Thymus (tissue), 11 donors: ENCODE measurements around the gene ATG2A. TPM values are rescaled to one million over a fixed set of nuclear protein-coding genes. Genes with fewer than 3 reads are reported as not detected.
A peak's percentile ranks its signal among the peaks of the same experiment; 100 is the strongest.

Experiments used
- DNase-seq, 9 donors: peaks; one replicate each; pipeline ENCODE4 v3.0.0-alpha.2; 2013; ENCODE audit warnings: low spot score in 9 of 9, low read depth in 6 of 9, missing footprints in 1 of 9
- H3K27ac ChIP-seq, 2 donors: one replicate each; pipeline ENCODE4 v1.5.1; 2013; ENCODE audit warnings: control low read depth in 1 of 2, low read depth in 1 of 2, low read length in 1 of 2, mild to moderate bottlenecking in 1 of 2, moderate library complexity in 1 of 2
- H3K27me3 ChIP-seq, 2 donors: one replicate each; pipeline ENCODE4 v1.5.1; 2013; ENCODE audit warnings: low read length in 1 of 2; ENCODE audit not compliant: control insufficient read depth in 2 of 2, insufficient read depth in 1 of 2
- H3K36me3 ChIP-seq, 2 donors: one replicate each; pipeline ENCODE4 v1.5.1; 2013; ENCODE audit warnings: low read length in 1 of 2, mild to moderate bottlenecking in 1 of 2, moderate library complexity in 1 of 2; ENCODE audit not compliant: control insufficient read depth in 2 of 2, insufficient read depth in 2 of 2
- H3K4me1 ChIP-seq, 2 donors: one replicate each; pipeline ENCODE4 v1.5.1; 2013; ENCODE audit warnings: low read length in 2 of 2; ENCODE audit not compliant: control insufficient read depth in 2 of 2, insufficient read depth in 2 of 2
- H3K4me3 ChIP-seq, 2 donors: one replicate each; pipeline ENCODE4 v1.5.1; 2013; ENCODE audit warnings: low read length in 2 of 2, control low read depth in 1 of 2, mild to moderate bottlenecking in 1 of 2
- H3K9me3 ChIP-seq, 2 donors: one replicate each; pipeline ENCODE4 v1.5.1; 2013; ENCODE audit warnings: low read length in 1 of 2, mild to moderate bottlenecking in 1 of 2; ENCODE audit not compliant: control insufficient read depth in 2 of 2, insufficient read depth in 1 of 2
- WGBS: extraction: QIAGEN DNeasy Blood & Tissue Kit; methylation state at CpG from one replicate; pipeline ENCODE4 v1.1.7; 2013; 5-methylcytosine and 5-hydroxymethylcytosine counted together
- polyA plus RNA-seq: library from polyadenylated mRNA; stranded (reverse); fragments of 200-250 nt; gene quantifications from one replicate; pipeline ENCODE4 v1.2.3, GENCODE V29; 2013
- total RNA-seq: library from RNA; stranded (reverse); fragments of 120-200 nt; gene quantifications from one replicate; pipeline ENCODE4 v1.2.4, GENCODE V29; 2013
- donor health status: healthy.

Gene ATG2A
- total and polyA plus RNA-seq, 2 donors = 6.3 to 35.2 TPM

- 95% methylated on average over 14 of the region's 14 CpGs for WGBS
- DNase-seq = no peak
Observed at GRCh38 chr11:64900263-64900678, 16.7 kb downstream of the ATG2A start.

GRCh38 chr11:64898541-64898940 lies 18.5 kb downstream of the ATG2A start:
- no peak for DNase-seq
- Histone ChIP-seq H3K27ac (no peak overlapping the region), H3K9me3 (no peaks in the 10 kb centered on the region), H3K4me3 (no peak overlapping the region), H3K36me3 (peaks cover 77 to 81% of the 10 kb centered on the region in 2 donors), H3K4me1 (peaks cover 0 to 4% of the 10 kb centered on the region in 2 donors), H3K27me3 (no peaks in the 10 kb centered on the region)
- WGBS = 97% methylated on average over 19 of the region's 19 CpGs

More at GRCh38 chr11:64900263-64900678, 16.7 kb downstream of the ATG2A start:
- Histone ChIP-seq H3K4me1 (no peaks in the 10 kb centered on the region), H3K27ac (no peak overlapping the region), H3K36me3 (peaks cover 74 to 79% of the 10 kb centered on the region in 2 donors), H3K27me3 (no peaks in the 10 kb centered on the region), H3K4me3 (no peak overlapping the region), H3K9me3 (no peaks in the 10 kb centered on the region)

- Histone ChIP-seq H3K4me3 (no peak overlapping the region), H3K27me3 (no peaks in the 10 kb centered on the region), H3K4me1 (peaks cover 0 to 4% of the 10 kb centered on the region in 2 donors), H3K9me3 (no peaks in the 10 kb centered on the region), H3K36me3 (peaks cover 72 to 76% of the 10 kb centered on the region in 2 donors), H3K27ac (no peak overlapping the region)
- 99% methylated on average over 9 of the region's 9 CpGs for WGBS
- no peak for DNase-seq
Observed at GRCh38 chr11:64898076-64898445, 18.9 kb downstream of the ATG2A start.

- no peak overlapping the region for H3K27ac ChIP-seq
- no peak for DNase-seq
- no peaks in the 10 kb centered on the region for H3K27me3 ChIP-seq
- peaks cover 66 to 71% of the 10 kb centered on the region in 2 donors for H3K36me3 ChIP-seq
- H3K4me1 ChIP-seq = peaks cover 0 to 7% of the 10 kb centered on the region in 2 donors
- H3K9me3 ChIP-seq = no peaks in the 10 kb centered on the region
- 98% methylated on average over 19 of the region's 19 CpGs for WGBS
- no peak overlapping the region for H3K4me3 ChIP-seq
Observed at GRCh38 chr11:64897381-64898075, 19.5 kb downstream of the ATG2A start.

GRCh38 chr11:64896448-64897022 lies 20.5 kb downstream of the ATG2A start:
- Histone ChIP-seq H3K27ac (no peak overlapping the region), H3K36me3 (peaks cover 57 to 61% of the 10 kb centered on the region in 2 donors)
- DNase-seq = no peak

GRCh38 chr11:64894812-64895452 lies 22.1 kb downstream of the ATG2A start:
- H3K36me3 ChIP-seq = peaks cover 42 to 47% of the 10 kb centered on the region in 2 donors
- no peak overlapping the region for H3K4me3 ChIP-seq
- peaks cover 0 to 10% of the 10 kb centered on the region in 2 donors for H3K4me1 ChIP-seq
- no peaks in the 10 kb centered on the region for H3K9me3 ChIP-seq
- H3K27me3 ChIP-seq = no peaks in the 10 kb centered on the region
- H3K27ac ChIP-seq = no peak overlapping the region
- DNase-seq = no peak
- WGBS = 95% methylated on average over 39 of the region's 39 CpGs

More at GRCh38 chr11:64896448-64897022, 20.5 kb downstream of the ATG2A start:
- 96% methylated on average over 14 of the region's 14 CpGs for WGBS
- Histone ChIP-seq H3K4me1 (peaks cover 0 to 10% of the 10 kb centered on the region in 2 donors), H3K27me3 (no peaks in the 10 kb centered on the region), H3K4me3 (no peak overlapping the region), H3K9me3 (no peaks in the 10 kb centered on the region)

GRCh38 chr11:64894070-64894811 lies 22.8 kb downstream of the ATG2A start:
- peak in 7 of 9 donors; percentile 69 to 92 (median 84) for DNase-seq
- H3K4me3 ChIP-seq = no peak overlapping the region
- H3K27ac ChIP-seq = no peak overlapping the region
- no peaks in the 10 kb centered on the region for H3K9me3 ChIP-seq
- H3K4me1 ChIP-seq = peaks cover 0 to 10% of the 10 kb centered on the region in 2 donors
- WGBS = 54% methylated on average over 14 of the region's 14 CpGs
- H3K27me3 ChIP-seq = no peaks in the 10 kb centered on the region
- peaks cover 37 to 44% of the 10 kb centered on the region in 2 donors for H3K36me3 ChIP-seq

GRCh38 chr11:64893194-64894069 lies 23.6 kb downstream of the ATG2A start:
- H3K4me3 ChIP-seq = no peak overlapping the region
- no peak for DNase-seq

More at GRCh38 chr11:64893194-64894069, 23.6 kb downstream of the ATG2A start:
- H3K27ac ChIP-seq = no peak overlapping the region
- peaks cover 34 to 38% of the 10 kb centered on the region in 2 donors for H3K36me3 ChIP-seq
- 92% methylated on average over 25 of the region's 25 CpGs for WGBS
- H3K27me3 ChIP-seq = no peaks in the 10 kb centered on the region
- no peaks in the 10 kb centered on the region for H3K9me3 ChIP-seq
- H3K4me1 ChIP-seq = peaks cover 0 to 10% of the 10 kb centered on the region in 2 donors
